ENCODE results near the gene SERPINE2. TPM values are rescaled to one million over a fixed set of nuclear protein-coding genes. Genes with fewer than 3 reads are reported as not detected.

SERPINE2 gene
- total and polyA plus RNA-seq, 4 donors = 4.2 to 61.4 (median 11.7) TPM

DNA sequence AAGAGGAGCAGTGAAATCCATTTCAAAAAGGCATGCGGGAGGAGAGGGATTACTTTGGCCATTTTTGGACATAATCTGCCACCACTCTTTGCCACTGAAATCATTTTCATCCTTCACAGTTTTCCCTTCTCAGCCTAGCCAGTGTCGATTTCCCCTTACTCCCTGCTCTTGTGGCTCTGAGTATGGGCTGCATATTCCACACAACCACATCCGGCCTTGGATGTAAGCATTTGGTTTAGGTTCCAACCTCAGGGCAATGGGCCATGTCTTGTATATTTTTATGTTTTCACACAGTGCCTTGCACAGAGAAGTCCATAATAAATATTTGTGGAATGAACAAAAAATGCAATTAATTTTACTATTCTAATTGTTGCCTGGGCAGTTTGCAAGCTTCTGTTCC lies 7.7 kb upstream of the SERPINE2 start:
- Histone ChIP-seq H3K4me1 (ENCODE audit: control insufficient read depth in 5 of 5, insufficient read depth in 5 of 5, low read length in 5 of 5) (peaks cover 0 to 20% (median 0%) of the 10 kb centered on the region in 5 donors), H3K9me3 (ENCODE audit: control insufficient read depth in 4 of 4, insufficient read depth in 3 of 4, low read length in 3 of 4) (no peaks in the 10 kb centered on the region), H3K27me3 (ENCODE audit: control insufficient read depth in 3 of 3, insufficient read depth in 3 of 3, low read length in 2 of 3) (no peaks in the 10 kb centered on the region), H3K9ac (ENCODE audit: insufficient read depth in 1 of 2, low read length in 2 of 2) (no peak overlapping the region), H3K36me3 (ENCODE audit: control insufficient read depth in 4 of 4, insufficient read depth in 4 of 4, low read length in 4 of 4) (no peaks in the 10 kb centered on the region), H3K27ac (ENCODE audit: low read depth in 1 of 2, low read length in 1 of 2) (no peak overlapping the region), H3K4me3 (no peak overlapping the region)
- TF ChIP-seq, protein P1, sequence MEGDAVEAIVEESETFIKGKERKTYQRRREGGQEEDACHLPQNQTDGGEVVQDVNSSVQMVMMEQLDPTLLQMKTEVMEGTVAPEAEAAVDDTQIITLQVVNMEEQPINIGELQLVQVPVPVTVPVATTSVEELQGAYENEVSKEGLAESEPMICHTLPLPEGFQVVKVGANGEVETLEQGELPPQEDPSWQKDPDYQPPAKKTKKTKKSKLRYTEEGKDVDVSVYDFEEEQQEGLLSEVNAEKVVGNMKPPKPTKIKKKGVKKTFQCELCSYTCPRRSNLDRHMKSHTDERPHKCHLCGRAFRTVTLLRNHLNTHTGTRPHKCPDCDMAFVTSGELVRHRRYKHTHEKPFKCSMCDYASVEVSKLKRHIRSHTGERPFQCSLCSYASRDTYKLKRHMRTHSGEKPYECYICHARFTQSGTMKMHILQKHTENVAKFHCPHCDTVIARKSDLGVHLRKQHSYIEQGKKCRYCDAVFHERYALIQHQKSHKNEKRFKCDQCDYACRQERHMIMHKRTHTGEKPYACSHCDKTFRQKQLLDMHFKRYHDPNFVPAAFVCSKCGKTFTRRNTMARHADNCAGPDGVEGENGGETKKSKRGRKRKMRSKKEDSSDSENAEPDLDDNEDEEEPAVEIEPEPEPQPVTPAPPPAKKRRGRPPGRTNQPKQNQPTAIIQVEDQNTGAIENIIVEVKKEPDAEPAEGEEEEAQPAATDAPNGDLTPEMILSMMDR (IDR thresholded peaks at IDR 0.05; ENCODE audit: control extremely low read depth, extremely low read depth) = no peak
- ATAC-seq (ENCODE audit: insufficient read depth, low FRiP score) = no peak
- WGBS, 2 donors = 79 to 82% methylated on average over 3 of the region's 3 CpGs
- peak in 2 of 3 donors; percentile 7 to 50 for DNase-seq

DNA sequence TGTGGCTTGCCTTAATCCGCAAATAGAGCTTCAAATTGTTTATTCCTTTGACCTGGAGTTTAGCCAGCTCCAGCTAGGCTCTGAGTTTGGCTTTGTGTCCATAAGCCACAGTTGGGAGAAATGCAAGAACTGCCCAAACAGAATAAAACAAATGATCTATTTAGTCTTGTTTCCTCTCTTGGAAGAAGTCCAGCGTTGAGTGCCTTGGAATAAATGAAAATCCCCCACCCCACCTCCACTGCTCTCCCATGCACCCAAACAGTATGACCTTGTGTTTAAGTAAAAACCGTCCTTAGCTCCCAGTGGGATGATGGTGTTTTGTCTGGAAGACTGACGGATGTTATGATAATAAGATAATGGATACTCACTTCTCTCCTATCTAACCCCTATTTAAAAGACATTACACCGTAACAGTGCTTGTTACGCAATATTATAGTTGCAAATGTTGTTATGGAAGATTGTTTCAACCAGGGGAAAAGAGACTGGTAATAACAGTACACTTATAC lies 3.2 kb upstream of the SERPINE2 start:
- Histone ChIP-seq H3K27me3 (ENCODE audit: control insufficient read depth in 3 of 3, insufficient read depth in 3 of 3, low read length in 2 of 3) (peaks cover 0 to 4% (median 3%) of the 10 kb centered on the region in 3 donors), H3K4me1 (ENCODE audit: control insufficient read depth in 5 of 5, insufficient read depth in 5 of 5, low read length in 5 of 5) (peaks cover 0 to 56% (median 11%) of the 10 kb centered on the region in 5 donors), H3K4me3 (no peak overlapping the region), H3K36me3 (ENCODE audit: control insufficient read depth in 4 of 4, insufficient read depth in 4 of 4, low read length in 4 of 4) (no peaks in the 10 kb centered on the region), H3K9me3 (ENCODE audit: control insufficient read depth in 4 of 4, insufficient read depth in 3 of 4, low read length in 3 of 4) (no peaks in the 10 kb centered on the region), H3K27ac (ENCODE audit: low read depth in 1 of 2, low read length in 1 of 2) (no peak overlapping the region), H3K9ac (ENCODE audit: insufficient read depth in 1 of 2, low read length in 2 of 2) (no peak overlapping the region)
- WGBS, 2 donors = 46 to 59% methylated on average over 6 of the region's 6 CpGs
- no peak for ATAC-seq (ENCODE audit: insufficient read depth, low FRiP score)
- DNase-seq = peak; percentile 73 to 94 (median 94)
- TF ChIP-seq, protein P1 (IDR thresholded peaks at IDR 0.05; ENCODE audit: control extremely low read depth, extremely low read depth) = no peak

- TF ChIP-seq, protein P1 (IDR thresholded peaks at IDR 0.05; ENCODE audit: control extremely low read depth, extremely low read depth) = no peak
- no peaks in the 10 kb centered on the region for H3K36me3 ChIP-seq (ENCODE audit: control insufficient read depth in 4 of 4, insufficient read depth in 4 of 4, low read length in 4 of 4)
- H3K9ac ChIP-seq (ENCODE audit: insufficient read depth in 1 of 2, low read length in 2 of 2) = no peak overlapping the region
- peaks cover 0 to 4% (median 3%) of the 10 kb centered on the region in 3 donors for H3K27me3 ChIP-seq (ENCODE audit: control insufficient read depth in 3 of 3, insufficient read depth in 3 of 3, low read length in 2 of 3)
- no peak overlapping the region for H3K4me3 ChIP-seq
- WGBS, 2 donors = 71 to 75% methylated on average over 6 of the region's 6 CpGs
- no peaks in the 10 kb centered on the region for H3K9me3 ChIP-seq (ENCODE audit: control insufficient read depth in 4 of 4, insufficient read depth in 3 of 4, low read length in 3 of 4)
- no peak for ATAC-seq (ENCODE audit: insufficient read depth, low FRiP score)
- H3K27ac ChIP-seq (ENCODE audit: low read depth in 1 of 2, low read length in 1 of 2) = no peak overlapping the region
- H3K4me1 ChIP-seq (ENCODE audit: control insufficient read depth in 5 of 5, insufficient read depth in 5 of 5, low read length in 5 of 5) = peaks cover 0 to 59% (median 11%) of the 10 kb centered on the region in 5 donors
- peak in 2 of 3 donors; percentile 19 to 32 for DNase-seq
These were observed 2.5 kb upstream of the SERPINE2 start for GRCh38 chr2:224041554-224041953.

DNA sequence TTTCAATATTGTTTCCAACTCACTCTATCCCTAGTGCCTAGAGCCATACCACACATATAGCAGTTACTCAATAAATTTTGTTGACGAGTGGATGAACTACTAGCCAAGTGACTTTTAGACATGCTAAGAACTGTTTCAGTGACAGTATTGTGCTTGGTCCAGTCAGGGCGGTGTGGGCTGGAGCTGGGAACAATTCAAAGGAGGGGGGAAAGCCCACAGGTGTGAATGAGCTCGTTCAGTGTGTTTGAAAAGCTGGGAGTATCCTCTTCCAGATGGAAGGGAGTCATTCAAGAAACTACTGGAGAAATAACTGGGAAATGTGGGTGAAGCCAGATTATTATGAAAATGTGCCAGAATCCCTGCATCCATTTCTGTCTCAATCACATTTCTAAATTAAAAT lies 1.7 kb upstream of the SERPINE2 start:
- no peaks in the 10 kb centered on the region for H3K36me3 ChIP-seq (ENCODE audit: control insufficient read depth in 4 of 4, insufficient read depth in 4 of 4, low read length in 4 of 4)
- ATAC-seq (ENCODE audit: insufficient read depth, low FRiP score) = no peak
- H3K9ac ChIP-seq (ENCODE audit: insufficient read depth in 1 of 2, low read length in 2 of 2) = no peak overlapping the region
- TF ChIP-seq, protein P1 (IDR thresholded peaks at IDR 0.05; ENCODE audit: control extremely low read depth, extremely low read depth) = no peak
- H3K27me3 ChIP-seq (ENCODE audit: control insufficient read depth in 3 of 3, insufficient read depth in 3 of 3, low read length in 2 of 3) = peaks cover 3 to 4% (median 3%) of the 10 kb centered on the region in 3 donors
- 72 to 88% methylated on average over 3 of the region's 3 CpGs for WGBS, 2 donors
- no peaks in the 10 kb centered on the region for H3K9me3 ChIP-seq (ENCODE audit: control insufficient read depth in 4 of 4, insufficient read depth in 3 of 4, low read length in 3 of 4)
- H3K4me3 ChIP-seq = no peak overlapping the region
- DNase-seq = peak in 2 of 3 donors; percentile 22 to 35
- peaks cover 0 to 59% (median 11%) of the 10 kb centered on the region in 5 donors for H3K4me1 ChIP-seq (ENCODE audit: control insufficient read depth in 5 of 5, insufficient read depth in 5 of 5, low read length in 5 of 5)
- H3K27ac ChIP-seq (ENCODE audit: low read depth in 1 of 2, low read length in 1 of 2) = no peak overlapping the region

Measured in lung (tissue), 12 donors.